ENCODE measurements around the gene CNOT4.

DNA sequence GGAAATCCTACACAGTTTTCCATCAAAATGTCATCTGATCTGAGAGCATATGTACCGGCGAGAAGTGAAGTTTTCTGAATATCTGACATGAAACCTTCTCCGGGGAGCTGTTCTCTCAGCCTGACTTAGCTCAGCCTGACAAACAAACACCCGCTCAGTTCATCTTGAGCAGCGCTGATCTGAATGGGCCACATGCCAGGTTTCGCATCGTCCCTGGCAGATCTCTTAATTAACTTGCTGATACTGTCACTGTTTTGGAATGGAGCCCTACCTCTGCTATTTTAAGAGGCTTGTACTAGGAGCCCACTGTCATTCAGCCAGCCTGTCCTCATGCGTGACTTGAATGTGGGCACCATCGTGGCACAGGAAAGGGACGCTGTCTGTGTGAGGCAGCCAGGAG, 167.0 kb downstream of the CNOT4 start:
- TF ChIP-seq, protein P1, sequence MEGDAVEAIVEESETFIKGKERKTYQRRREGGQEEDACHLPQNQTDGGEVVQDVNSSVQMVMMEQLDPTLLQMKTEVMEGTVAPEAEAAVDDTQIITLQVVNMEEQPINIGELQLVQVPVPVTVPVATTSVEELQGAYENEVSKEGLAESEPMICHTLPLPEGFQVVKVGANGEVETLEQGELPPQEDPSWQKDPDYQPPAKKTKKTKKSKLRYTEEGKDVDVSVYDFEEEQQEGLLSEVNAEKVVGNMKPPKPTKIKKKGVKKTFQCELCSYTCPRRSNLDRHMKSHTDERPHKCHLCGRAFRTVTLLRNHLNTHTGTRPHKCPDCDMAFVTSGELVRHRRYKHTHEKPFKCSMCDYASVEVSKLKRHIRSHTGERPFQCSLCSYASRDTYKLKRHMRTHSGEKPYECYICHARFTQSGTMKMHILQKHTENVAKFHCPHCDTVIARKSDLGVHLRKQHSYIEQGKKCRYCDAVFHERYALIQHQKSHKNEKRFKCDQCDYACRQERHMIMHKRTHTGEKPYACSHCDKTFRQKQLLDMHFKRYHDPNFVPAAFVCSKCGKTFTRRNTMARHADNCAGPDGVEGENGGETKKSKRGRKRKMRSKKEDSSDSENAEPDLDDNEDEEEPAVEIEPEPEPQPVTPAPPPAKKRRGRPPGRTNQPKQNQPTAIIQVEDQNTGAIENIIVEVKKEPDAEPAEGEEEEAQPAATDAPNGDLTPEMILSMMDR (conservative IDR thresholded peaks at IDR 0.05): no peak
- TF ChIP-seq ZFX (IDR thresholded peaks at IDR 0.05): no peak
